ENCODE data around the gene NFAT5. TPM values are rescaled to one million over a fixed set of nuclear protein-coding genes. Genes with fewer than 3 reads are reported as not detected.

Gene NFAT5
- total RNA-seq, 1 donor from 2014 or later: 35.2 TPM

DNA sequence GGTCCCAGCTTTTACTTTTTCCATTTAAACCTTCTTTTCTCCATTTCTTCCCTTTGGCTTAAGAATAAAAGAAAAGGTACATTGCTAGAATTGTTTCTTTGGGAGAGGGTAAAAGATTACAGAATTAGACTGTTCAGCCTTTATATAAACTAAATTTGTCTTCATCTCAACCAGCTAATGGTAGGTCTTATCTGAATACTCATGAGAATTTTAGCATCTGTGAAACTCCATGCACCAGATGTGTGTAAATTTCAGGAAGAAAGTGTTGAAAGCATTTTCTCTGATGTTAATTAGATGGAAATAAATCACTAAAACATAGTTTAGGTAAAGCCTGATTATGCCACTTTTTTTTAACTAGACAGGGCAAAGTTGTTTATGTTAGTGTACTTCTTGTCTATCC lies 135.7 kb downstream of the NFAT5 start:
- no peak for DNase-seq (ENCODE audit: low read depth)

DNA sequence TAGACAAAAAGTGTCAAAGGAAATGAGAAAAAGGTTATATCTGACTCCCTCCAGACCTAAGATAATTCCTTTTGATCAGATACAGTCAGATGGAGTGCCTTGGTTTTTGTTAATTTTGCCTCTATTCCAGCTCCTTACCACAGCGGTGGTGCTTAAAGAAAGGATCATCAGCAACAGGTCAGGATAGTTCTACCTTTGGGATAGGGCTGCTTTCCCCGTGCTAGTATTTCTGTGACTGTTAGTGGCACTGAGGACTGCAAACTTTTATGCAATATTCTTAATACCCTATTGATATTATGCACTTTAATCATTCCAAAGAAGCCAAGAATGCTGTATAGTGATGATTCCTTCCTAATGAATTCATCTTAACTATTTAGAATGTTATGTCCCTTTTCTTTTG lies 136.1 kb downstream of the NFAT5 start:
- DNase-seq (ENCODE audit: low read depth): no peak

DNA sequence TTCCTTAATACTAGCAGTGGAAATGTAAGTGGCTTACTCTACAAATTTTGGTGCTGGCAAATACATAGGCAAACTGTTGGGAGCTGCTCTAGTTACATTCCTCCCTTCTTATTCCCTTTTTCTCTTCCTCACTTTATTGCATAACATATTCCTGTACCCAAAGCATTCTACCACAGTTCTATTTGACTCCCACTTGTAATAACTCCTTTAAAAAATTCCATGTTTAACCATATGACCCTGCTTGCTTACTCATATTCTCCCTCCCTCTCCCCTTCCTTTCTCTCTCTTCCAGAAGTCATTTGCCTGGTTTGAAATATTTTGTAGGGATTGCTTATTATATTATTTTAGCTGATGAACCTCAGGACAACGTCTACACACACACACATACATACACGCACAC lies 137.9 kb downstream of the NFAT5 start:
- no peak for DNase-seq (ENCODE audit: low read depth)

DNA sequence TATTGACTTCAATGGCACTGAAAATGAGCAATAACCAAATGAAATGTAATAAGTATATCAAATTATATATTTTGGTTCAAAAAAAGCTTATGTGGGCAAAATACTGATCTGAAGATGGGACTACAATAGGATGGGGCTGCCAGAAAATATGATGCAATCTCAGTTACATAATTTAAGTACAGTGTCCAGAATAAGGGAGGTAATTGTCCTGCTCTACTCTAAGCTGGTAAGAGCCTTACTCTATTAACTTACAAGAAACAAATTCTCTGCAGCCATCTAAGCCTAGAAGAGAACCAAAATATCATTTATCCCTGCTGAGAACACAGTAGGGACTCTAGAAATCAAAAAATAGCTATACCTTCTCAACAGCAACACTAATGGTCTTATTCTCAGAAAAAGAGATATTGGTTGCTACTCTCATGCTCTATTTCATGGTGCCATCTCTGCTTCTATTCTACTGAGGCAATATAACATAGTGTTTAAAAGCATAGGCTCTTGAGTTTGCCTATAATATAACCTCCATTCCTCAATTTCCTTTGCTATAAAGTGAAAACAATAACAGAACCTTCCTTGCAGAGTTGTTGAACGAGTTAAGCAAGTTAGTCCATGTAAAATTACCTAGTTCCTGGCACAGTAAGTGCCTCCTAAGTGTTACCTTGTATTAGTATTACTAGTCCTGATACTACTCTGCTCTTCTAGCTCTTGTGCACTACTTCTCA lies 140.6 kb downstream of the NFAT5 start:
- DNase-seq (ENCODE audit: low read depth): no peak

DNA sequence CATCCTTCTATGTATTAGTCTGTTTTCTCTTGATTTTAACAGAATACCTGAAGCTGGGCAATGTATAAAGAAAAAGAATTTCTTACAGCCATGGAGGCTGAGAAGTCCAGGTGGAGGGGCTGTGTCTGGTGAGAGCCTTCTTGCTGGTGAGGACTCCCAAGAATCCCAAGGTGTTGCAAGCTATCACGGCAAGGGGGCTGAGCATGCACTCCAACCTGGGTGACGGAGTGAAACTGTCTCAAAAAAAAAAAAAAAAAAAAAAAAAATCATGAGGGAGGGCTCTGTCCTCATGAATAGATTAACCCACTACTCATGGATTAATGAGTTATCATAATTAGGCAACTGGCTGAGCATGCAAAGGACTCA lies 141.2 kb downstream of the NFAT5 start:
- DNase-seq (ENCODE audit: low read depth): no peak

DNA sequence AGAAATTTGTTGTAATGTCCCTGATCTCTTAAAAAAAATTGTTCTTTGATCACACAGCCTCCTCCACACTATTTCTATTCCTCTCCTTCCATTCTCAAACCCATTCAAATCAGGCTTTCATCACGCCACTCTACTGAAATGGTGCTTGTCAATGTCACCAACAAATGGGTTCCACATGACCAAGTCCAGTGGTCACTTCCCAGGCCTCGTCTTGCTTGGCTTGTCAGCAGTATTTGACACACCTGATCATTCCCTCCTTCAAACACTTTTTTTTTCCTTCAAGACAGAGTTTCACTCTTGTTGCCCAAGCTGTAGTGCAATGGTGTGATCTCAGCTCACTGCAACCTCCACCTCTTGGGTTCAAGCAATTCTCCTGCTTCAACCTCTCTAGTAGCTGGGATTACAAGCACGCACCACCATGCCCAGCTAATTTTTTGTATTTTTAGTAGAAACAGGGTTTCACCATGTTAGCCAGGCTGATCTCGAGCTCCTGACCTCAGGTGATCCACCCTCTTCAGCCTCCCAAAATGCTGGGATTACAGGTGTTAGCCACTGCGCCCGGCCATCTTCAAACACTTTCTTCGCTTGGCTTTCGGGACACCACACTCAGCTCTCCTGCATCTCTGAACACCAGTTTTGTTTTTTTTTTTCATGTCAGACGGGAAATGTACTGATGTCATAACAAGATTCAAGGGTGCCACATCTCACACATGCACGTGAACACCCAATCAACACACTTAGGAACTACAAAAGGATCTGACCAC lies 142.3 kb downstream of the NFAT5 start:
- no peak for DNase-seq (ENCODE audit: low read depth)

DNA sequence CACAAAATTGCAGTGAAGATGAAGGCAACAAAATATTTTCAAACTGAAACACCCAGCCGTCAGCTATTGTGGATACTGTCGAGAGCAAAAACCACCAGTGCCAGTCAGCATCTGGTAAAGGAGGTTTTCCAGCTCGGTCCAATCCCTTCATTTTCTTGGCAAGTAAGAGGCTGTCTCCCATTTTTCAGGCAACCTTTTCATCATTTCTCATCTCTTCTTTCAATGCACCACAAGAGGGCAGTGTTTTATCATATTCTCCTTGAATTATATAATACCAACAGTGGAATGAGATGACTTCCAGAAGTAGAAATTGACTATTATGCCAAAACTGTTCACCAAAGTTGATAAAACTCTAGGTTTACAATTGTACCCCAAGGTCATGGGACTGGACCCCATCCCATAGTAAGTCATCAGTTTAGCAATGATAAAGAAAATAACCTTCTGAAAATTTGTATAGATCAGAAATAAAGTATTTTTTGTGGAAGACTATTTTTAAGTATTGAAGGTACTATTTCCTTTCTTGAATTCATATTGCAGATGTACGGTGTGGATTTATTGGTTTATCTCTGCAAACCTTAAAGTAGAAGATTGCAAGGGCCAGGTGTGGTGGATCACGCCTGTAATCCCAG lies 143.8 kb downstream of the NFAT5 start:
- DNase-seq (ENCODE audit: low read depth): peak; percentile 73

DNA sequence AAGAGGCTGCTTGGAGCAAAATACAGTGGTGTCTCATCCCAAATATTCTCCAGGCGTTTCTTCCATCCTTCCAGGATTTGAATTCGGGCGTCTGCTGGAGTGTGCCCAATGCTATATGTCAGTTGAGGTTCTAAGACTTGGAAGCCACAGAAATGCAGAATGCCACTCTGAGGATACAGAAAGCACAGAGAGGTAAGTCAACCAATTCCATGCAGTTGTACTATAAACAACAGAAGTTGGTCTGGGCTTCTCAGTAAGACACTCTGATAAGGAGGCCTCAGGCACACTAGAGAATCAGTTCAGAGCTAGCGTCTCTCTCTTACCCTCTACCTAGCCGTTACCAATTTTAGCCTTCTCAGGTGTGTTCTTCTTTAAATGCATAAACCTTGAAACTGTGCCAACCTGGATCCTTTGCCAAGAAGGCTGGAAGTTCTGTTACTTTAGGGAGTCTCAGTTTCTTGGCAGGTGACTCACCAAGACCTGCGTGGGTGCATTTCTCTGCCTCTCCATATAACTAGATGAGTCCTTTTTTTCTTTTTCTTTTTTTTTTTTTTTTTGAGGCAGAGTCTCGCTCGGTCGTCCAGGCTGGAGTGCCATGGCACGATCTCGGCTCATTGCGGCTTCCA lies 145.5 kb downstream of the NFAT5 start:
- DNase-seq (ENCODE audit: low read depth): no peak

DNA sequence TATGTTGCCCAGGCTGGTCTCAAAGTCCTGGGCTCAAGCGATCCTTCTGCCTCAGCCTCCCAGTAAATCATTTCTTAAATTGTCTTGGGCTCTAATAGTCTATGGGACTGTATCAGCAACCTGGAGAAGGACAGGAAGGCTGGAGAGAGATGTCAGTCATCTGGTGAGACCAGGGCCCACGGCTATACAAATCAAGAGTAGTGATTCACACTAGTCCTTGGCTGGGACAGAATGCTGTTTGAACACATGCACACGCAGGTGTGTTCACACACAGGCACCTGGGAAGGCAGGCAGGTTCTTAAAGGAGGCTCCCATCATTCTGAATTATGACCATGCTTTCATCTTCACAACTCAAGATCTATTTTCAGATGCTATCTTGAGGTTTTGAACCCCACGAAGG lies 146.5 kb downstream of the NFAT5 start:
- no peak for DNase-seq (ENCODE audit: low read depth)

DNA sequence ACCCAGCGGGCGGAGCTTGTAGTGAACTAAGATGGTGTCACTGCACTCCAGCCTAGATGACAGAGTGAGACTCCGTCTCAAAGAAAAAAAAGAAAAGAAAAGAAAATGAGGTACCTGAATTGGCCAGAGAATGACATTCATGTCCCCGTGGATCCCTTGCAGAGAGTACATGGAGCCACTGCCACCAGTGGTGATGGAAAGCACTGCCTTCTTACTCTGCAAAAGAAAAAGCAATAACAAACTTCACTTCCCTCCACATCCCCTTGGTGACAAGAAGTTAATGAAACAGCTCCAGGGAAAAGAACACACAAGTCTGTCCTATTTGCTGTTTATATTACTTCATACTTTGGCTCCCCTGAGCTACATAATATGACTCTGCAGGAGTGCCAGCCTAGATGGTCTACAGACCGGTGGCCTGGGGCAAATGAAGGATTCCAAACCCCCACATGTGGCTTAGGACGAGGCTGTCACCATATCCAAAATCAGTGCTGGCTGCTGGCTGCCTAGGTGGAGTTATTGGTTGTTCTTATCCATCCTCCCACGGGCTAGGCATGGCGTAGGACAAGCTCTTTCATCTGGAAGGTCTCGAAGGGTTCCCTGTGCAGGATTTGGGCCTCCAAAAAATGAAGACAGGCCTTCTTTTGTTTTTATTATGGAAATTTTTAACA lies 147.3 kb downstream of the NFAT5 start:
- no peak for DNase-seq (ENCODE audit: low read depth)

DNA sequence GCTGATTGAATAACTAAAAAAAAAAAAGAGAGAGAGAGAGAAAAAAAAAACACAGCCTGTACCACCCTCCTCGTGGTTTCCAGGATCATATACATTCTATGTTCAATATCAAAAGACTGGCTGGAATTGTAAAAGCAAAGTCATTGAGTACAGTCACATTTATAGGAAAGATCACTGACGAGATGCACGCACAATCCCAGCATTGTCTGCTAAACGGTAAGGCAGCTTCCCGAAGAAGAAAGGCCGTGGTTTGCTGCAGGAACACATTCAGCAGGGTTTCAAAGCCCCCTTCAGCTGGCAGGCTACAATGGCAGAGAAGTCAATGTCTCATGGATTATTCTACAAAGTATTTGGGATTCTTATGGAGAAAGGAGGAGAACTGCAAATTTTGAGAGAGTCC lies 151.3 kb downstream of the NFAT5 start:
- no peak for DNase-seq (ENCODE audit: low read depth)

DNA sequence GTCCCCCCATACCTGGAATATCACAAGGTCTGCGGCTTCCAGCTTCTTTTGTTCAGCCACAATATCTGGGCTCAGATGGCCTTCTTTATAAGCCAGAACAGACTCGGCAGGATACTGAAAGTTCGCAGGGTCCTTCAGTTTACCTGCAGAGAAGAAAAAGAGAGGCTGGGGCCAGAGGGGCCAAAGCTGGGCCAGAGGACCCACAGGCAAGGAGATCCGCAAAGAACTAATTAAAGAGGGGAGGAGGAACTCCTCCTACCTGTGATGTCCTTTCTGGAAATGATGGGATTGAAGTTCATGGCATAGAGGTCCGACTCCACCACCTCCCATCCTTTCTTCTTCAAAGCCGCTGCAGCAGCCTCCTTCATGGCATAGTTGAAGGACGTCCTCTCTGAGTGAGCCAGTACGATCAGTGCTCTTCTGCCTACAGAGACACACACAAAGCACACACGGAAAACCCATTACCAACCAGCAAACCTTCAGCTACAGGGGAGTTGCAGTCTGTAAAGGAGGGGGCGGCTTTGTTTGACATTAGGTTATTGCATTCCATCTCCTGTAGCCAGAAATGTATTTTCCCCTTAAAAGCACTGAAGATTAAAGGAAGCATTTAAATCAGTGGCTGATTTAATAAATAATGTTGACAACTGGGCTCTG lies 152.5 kb downstream of the NFAT5 start:
- DNase-seq (ENCODE audit: low read depth): no peak

DNA sequence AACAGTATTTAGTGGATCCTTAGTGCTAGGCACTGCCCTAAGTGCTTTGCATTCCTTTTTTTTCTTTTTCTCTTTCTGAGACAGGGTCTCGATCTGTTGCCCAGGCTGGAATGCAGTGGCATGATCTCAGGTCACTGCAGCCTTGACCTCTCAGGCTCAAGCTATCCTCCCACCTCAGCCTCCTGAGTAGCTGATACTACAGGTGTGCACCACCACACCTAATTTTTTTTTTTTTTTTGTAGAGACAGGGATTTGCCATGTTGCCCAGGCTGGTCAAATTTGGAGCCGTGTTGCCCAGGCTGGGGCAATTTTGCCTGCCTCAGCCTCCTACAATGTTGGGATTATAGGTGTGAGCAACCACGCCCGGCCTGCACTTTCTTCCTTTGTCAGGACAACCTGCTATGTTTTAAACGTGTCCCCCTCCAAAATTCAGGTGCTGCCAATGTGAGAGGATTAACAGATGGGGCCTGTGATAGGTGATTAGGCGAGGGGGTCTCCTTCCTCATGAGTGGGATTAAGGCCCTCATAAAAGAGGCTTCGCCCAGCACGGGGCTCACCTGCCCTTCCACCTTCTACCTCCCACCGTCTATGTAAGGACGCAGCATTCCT lies 155.2 kb downstream of the NFAT5 start:
- no peak for DNase-seq (ENCODE audit: low read depth)

DNA sequence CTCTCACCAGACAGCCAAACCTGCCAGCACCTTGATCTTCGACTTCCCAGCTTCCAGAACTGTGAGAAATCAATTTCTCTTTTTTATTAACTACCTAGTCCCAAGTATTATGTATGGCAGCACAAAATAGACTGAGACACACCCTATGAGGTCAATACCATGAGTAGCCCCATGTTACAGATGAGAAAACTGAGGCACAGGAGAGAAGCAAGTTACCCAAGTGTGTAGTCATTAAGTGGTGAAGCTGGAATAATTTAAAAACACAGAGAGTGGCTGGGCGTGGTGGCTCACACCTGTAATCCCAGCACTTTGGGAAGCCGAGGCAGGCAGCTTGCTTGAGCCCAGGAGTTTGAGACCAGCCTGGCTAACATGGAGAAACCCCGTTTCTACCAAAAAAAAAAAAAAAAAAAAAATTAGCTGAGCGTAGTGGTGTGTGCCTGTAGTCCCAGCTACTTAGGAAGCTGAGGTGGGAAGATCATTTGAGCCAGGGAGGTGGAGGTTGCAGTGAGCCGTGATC lies 155.7 kb downstream of the NFAT5 start:
- DNase-seq (ENCODE audit: low read depth): no peak

DNA sequence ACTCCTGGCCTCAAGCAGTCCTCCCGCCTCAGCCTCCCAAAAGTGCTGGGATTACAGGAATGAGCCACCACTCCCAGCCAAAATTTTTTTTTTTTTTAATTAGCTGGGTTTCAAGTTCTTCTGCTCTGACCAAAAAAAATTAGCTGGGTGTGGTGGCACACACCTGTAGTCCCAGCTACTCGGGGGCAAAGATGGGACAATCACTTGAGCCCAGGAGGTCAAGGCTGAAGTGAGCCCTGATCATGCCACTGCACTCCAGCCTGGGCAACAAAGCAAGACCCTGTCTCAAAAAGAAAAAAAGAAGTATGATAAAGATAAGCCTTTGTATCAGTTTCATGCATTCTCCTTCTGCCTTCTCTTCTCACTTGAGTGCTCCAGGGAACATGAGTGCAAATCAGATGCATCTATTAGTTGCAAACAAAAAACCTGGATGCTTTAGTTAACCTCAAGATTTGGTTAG lies 158.7 kb downstream of the NFAT5 start:
- no peak for DNase-seq (ENCODE audit: low read depth)

DNA sequence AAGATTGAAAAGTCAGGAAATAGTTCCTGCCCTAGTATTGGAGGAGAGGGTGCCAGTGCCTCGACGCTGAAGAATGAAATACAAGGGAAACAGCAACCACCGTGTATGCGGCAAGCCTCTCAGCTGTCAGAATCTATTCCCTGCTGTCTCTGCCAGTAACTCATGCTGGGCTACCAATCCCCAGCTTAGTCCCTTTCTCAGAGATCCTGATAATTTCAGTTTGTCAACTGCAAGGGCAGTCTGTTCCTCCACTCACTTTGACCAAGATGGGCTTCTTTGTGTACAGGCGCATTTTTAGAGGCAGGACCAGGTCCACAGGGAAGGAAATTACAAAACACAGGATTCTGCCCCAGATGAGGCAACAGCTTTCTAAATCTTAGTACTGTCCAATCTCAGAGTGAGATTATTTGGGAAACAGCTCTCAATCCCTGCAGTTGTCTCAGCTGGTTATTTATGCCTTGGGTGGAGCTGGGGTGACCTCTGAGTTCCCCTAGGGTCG lies 159.3 kb downstream of the NFAT5 start:
- DNase-seq (ENCODE audit: low read depth): peak; percentile 82

DNA sequence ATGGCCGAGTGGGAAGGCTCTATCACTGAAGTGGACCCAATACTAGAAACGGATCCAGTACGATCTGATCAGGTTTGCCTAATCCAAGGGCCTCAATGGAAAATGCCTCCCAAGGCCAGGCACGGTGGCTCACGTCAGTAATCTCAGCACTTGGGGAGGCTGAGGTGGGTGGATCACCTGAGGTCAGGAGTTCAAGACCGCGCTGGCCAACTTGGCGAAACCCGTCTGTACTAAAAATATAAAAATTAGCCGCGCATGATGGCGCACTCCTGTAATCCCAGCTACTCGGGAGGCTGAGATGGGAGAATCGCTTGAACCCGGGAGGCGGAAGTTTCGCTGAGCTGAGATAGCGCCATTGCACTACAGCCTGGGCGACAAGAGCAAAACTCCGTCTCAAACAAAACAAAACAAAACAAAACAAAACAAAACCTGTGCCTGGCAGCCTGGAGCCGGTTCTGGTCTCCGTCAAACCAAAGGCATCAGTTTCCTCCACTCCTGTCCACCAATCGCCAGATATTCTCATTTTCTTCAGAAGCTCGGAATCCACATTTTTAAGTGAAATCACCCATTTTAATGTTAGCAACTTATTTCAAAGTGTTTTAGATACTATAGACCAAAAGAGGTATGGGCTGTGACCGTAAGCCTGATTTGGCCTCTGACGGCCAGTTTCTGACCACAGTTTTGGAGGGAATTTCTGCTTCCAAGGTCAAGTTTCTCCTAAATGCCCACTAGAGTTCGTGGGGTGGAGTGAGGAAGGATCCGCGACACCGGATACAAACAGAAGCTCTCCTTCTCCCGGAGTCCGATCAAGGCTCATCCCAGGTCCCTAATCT lies 159.9 kb downstream of the NFAT5 start:
- no peak for DNase-seq (ENCODE audit: low read depth)

DNA sequence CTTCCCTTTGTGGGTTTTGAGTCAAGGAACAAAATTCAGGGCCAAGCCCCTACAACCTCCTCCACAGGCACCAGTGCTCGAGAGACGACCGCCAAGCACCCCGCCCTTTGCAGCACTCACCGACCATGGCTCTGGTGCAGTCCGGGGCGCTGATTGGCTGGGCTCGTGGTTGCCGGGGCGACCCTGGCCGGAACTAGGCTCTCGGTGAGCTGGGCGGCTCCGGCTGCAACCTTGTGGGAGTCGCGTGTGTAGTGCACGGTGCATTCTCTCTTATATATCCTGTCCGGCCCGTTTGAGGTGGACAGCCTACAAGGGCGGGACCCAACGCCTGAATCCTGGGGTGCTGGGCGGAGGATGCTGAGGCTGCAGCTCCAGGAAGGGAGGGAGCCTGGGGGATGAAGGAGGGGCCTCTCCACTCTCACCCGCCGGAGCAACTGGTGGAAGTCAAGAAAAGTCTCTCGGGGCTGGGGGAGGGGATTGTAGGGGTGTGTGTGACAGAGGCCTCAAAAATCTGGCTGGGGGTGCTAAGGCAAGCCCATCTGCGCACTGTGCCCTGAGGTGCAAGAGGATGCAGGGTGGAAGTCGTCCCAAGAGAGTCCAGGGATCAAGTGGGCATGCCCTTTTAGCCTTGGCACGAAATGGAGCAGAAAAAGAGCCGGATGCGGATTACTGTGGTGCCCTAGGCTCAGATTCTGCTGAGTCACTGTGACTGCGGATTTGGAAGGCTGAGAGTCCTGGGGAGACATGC lies 160.7 kb downstream of the NFAT5 start, which contains the start of gene NQO1:
Gene NQO1 (minus strand): TSS at position 248 of the 748 bp plus-strand sequence. CDS start 121 bp downstream, at position 127.
- DNase-seq (ENCODE audit: low read depth): peak; percentile 97

All from myocyte (in vitro differentiated cells).